Mucosa of descending colon (tissue), 3 donors: ENCODE results near the gene PIGU. TPM values are rescaled to one million over a fixed set of nuclear protein-coding genes. Genes with fewer than 3 reads are reported as not detected.
A peak's percentile ranks its signal among the peaks of the same experiment; 100 is the strongest.

Source experiments
- ATAC-seq: fragments of 200-7000 bp; cut with Tn5 transposase; one replicate; pipeline ENCODE4 v1.9.1; 2020; ENCODE audit warnings: mild to moderate bottlenecking, moderate library complexity
- DNase-seq, 3 donors: peaks; one replicate each; pipeline ENCODE4 v3.0.0-alpha.2; 2020
- H3K36me3 ChIP-seq: fragments of 200-600 bp; one replicate; pipeline ENCODE4 v1.8.0; 2021; ENCODE audit warnings: low read depth, mild to moderate bottlenecking
- H3K4me1 ChIP-seq: fragments of 200-600 bp; one replicate; pipeline ENCODE4 v1.8.0; 2021; ENCODE audit warnings: low read depth, mild to moderate bottlenecking
- H3K4me3 ChIP-seq: fragments of 200-600 bp; one replicate; pipeline ENCODE4 v1.8.0; 2021; ENCODE audit warnings: mild to moderate bottlenecking
- H3K9me3 ChIP-seq: fragments of 200-600 bp; one replicate; pipeline ENCODE4 v1.8.0; 2021; ENCODE audit warnings: mild to moderate bottlenecking
- CTCF ChIP-seq: fragments of 200-600 bp; IDR thresholded peaks from one replicate; pipeline ENCODE4 v1.8.0; 2022; ENCODE audit warnings: antibody characterized with exemption, mild to moderate bottlenecking
- intact Hi-C, 2 donors: fragments of 100-400 bp; cut with DNase I in 1 of 2; cut with micrococcal nuclease in 1 of 2; formaldehyde crosslinking; loops; one replicate each; pipeline versions ENCODE4 v1.11.0 to v1.11.1; 2022; cut with DNase I, micrococcal nuclease
- total RNA-seq, 3 donors: library from RNA; stranded (reverse); fragmentation: NEBNext Ultra II Directional in 2 of 3; extraction: Animal tissue kit (Norgen Biotek cat#: 25700) in 2 of 3; gene quantifications; one replicate each; pipeline versions ENCODE4 v1.2.1 to v1.2.4, GENCODE V29; 2021 to 2023
- donor health status: DM: no; HTN: no; CAD: no; lungs with moderate emphysema.
- donor health status: DM: no; HTN: no; CAD: no.
- donor health status: DM: no; HTN: yes; CAD: no.

Gene PIGU
- total RNA-seq, 3 donors from 2014 or later: 14.4 to 26.3 (median 24.3) TPM

GRCh38 chr20:34607066-34607465 lies 69.8 kb downstream of the PIGU start:
- H3K4me3 ChIP-seq: no peak overlapping the region
- peaks cover 8% of the 10 kb centered on the region for H3K4me1 ChIP-seq
- no peak for TF ChIP-seq CTCF
- DNase-seq: no peak
- no peaks in the 10 kb centered on the region for H3K36me3 ChIP-seq
- ATAC-seq: no peak
- no peaks in the 10 kb centered on the region for H3K9me3 ChIP-seq
- intact Hi-C loops: no loop called here

- no peaks in the 10 kb centered on the region for H3K9me3 ChIP-seq
- DNase-seq: no peak
- intact Hi-C loops: no loop called here
- peaks cover 16% of the 10 kb centered on the region for H3K4me1 ChIP-seq
- ATAC-seq: peak; percentile 62
- no peak for TF ChIP-seq CTCF
- no peaks in the 10 kb centered on the region for H3K36me3 ChIP-seq
- H3K4me3 ChIP-seq: no peak overlapping the region
Observed at GRCh38 chr20:34604980-34605788, 71.7 kb downstream of the PIGU start.

GRCh38 chr20:34600892-34601653 lies 75.8 kb downstream of the PIGU start:
- ATAC-seq (peak; percentile 34), DNase-seq (no peak)
- Histone ChIP-seq H3K4me1 (peaks cover 16% of the 10 kb centered on the region), H3K4me3 (no peak overlapping the region), H3K9me3 (no peaks in the 10 kb centered on the region), H3K36me3 (no peaks in the 10 kb centered on the region)
- no peak for TF ChIP-seq CTCF
- intact Hi-C loops: no loop called here

- H3K36me3 ChIP-seq: no peaks in the 10 kb centered on the region
- no peak for ATAC-seq
- intact Hi-C loops: no loop called here
- no peaks in the 10 kb centered on the region for H3K9me3 ChIP-seq
- H3K4me3 ChIP-seq: no peak overlapping the region
- DNase-seq: no peak
- no peaks in the 10 kb centered on the region for H3K4me1 ChIP-seq
- no peak for TF ChIP-seq CTCF
Observed at GRCh38 chr20:34595377-34596184, 81.3 kb downstream of the PIGU start.

GRCh38 chr20:34586488-34587163 lies 90.3 kb downstream of the PIGU start:
- DNase-seq: no peak
- Histone ChIP-seq H3K4me1 (peaks cover 4% of the 10 kb centered on the region), H3K4me3 (no peak overlapping the region), H3K36me3 (no peaks in the 10 kb centered on the region), H3K9me3 (no peaks in the 10 kb centered on the region)
- ATAC-seq: no peak
- intact Hi-C loops: no loop called here
- TF ChIP-seq CTCF: no peak
